ENCODE measurements around the gene PCDH19. TPM values are rescaled to one million over a fixed set of nuclear protein-coding genes. Genes with fewer than 3 reads are reported as not detected.

The PCDH19 gene
- total RNA-seq, 1 experiment from 2014 or later, result 1.2 TPM

GRCh38 chrX:100358766-100359165 lies 51.3 kb downstream of the PCDH19 start:
- Mint-ChIP-seq H3K27me3 (ENCODE audit: low read depth) (peaks cover 4% of the 10 kb centered on the region), H3K4me3 (no peak overlapping the region), H3K9me3 (no peaks in the 10 kb centered on the region), H3K27ac (no peak overlapping the region), H3K4me1 (peaks cover under 1 to 11% of the 10 kb centered on the region in 2 experiments), H3K36me3 (ENCODE audit: insufficient read depth in 1 of 3, low read depth in 3 of 3) (no peaks in the 10 kb centered on the region)
- H3K79me2 ChIP-seq (ENCODE audit: insufficient read depth, low read length), result no peaks in the 10 kb centered on the region
- no peaks in the 10 kb centered on the region for H4K20me1 ChIP-seq (ENCODE audit: control insufficient read depth, insufficient read depth, insufficient read length)
- H3K9me3 ChIP-seq (ENCODE audit: control insufficient read depth, low read depth, low read length), result no peaks in the 10 kb centered on the region
- no peak for TF ChIP-seq CTCF (conservative IDR thresholded peaks at IDR 0.05)
- H3K14ac ChIP-seq (ENCODE audit: insufficient read depth, low read length), result no peak overlapping the region
- H3K27me3 ChIP-seq (ENCODE audit: insufficient read depth, low read length), result no peaks in the 10 kb centered on the region
- H3K23me2 ChIP-seq (ENCODE audit: insufficient read length, low read depth, low read length, poor library complexity, severe bottlenecking), result no peaks in the 10 kb centered on the region
- H2BK20ac ChIP-seq (ENCODE audit: low read depth, low read length, poor library complexity, severe bottlenecking), result no peak overlapping the region
- H3K56ac ChIP-seq (ENCODE audit: insufficient read length, low read depth, low read length), result no peak overlapping the region
- H2AK5ac ChIP-seq (ENCODE audit: insufficient read length, low read length), result no peak overlapping the region
- H3K4me1 ChIP-seq (ENCODE audit: insufficient read depth, low read length), result no peaks in the 10 kb centered on the region
- no peaks in the 10 kb centered on the region for H3K79me1 ChIP-seq (ENCODE audit: insufficient read depth, low read depth, low read length, poor library complexity, severe bottlenecking)
- H3K23ac ChIP-seq (ENCODE audit: insufficient read length, low read depth, low read length), result no peak overlapping the region
- H4K5ac ChIP-seq (ENCODE audit: insufficient read length, low read depth, low read length), result no peak overlapping the region
- H2AFZ ChIP-seq (ENCODE audit: low read length), result no peak overlapping the region
- H2BK15ac ChIP-seq (ENCODE audit: low read depth, low read length), result no peak overlapping the region
- H4K8ac ChIP-seq (replicated peaks; ENCODE audit: insufficient read length, low read depth, low read length), result no peak overlapping the region
- no peak overlapping the region for H3K4ac ChIP-seq (ENCODE audit: low read depth, low read length)
- H3K27ac ChIP-seq (ENCODE audit: insufficient read length, low read depth, low read length), result no peak overlapping the region
- no peak overlapping the region for H3K18ac ChIP-seq (ENCODE audit: insufficient read length, low read depth, low read length)
- H2BK12ac ChIP-seq (ENCODE audit: insufficient read length, low read depth, low read length), result no peak overlapping the region
- no peak for DNase-seq
- H3T11ph ChIP-seq (ENCODE audit: low read length), result no peak overlapping the region
- H4K91ac ChIP-seq (ENCODE audit: insufficient read length, low read depth, low read length), result no peak overlapping the region
- no peak overlapping the region for H3K9ac ChIP-seq (ENCODE audit: extremely low read depth, insufficient read length, low read length)
- no CpG with 5 or more reads among the region's 3 CpGs for WGBS (ENCODE audit: extremely low coverage, insufficient read length, low lambda C conversion rate)
- H2BK5ac ChIP-seq (ENCODE audit: insufficient read length, low read length), result no peak overlapping the region
- H2BK120ac ChIP-seq (ENCODE audit: low read depth, low read length, poor library complexity, severe bottlenecking), result no peak overlapping the region
- no peak overlapping the region for H3K4me2 ChIP-seq (ENCODE audit: insufficient read depth, insufficient read length, low read length)
